H1 (cell line): ENCODE results near the gene NSG2. TPM values are rescaled to one million over a fixed set of nuclear protein-coding genes. Genes with fewer than 3 reads are reported as not detected.

Source experiments
- CTCF ChIA-PET: fragments of 300-600 bp; sonication (Branson Sonifier 250); formaldehyde crosslinking; loops from one replicate; lab custom pipeline; 2021; ENCODE audit not compliant: partially characterized antibody; lab: Charles Lee
- POLR2A ChIA-PET: fragments of 300-600 bp; sonication (Branson Sonifier 250); formaldehyde crosslinking; loops from one replicate; lab custom pipeline; 2021; ENCODE audit warnings: inconsistent platforms; ENCODE audit not compliant: partially characterized antibody; lab: Charles Lee
- DNase-seq, 2 experiments: peaks; one replicate each; pipeline versions ENCODE4 v3.0.0 to v3.0.0-alpha.2; 2010 to 2022; ENCODE audit warnings: low spot score in 2 of 2, low read depth in 1 of 2, mixed read lengths in 1 of 2
- FAIRE-seq: peaks from 2 replicates; lab custom pipeline; 2011; peaks lifted over from hg19 to GRCh38; lab: Jason Lieb, UNC
- H2AFZ ChIP-seq: 2 replicates; pipeline ENCODE4 v1.8.1; 2012; ENCODE audit warnings: low read length, inconsistent platforms
- H2AK5ac ChIP-seq: 2 replicates; pipeline ENCODE4 v1.6.1; 2013; ENCODE audit warnings: low read depth, low read length
- H2BK120ac ChIP-seq: replicated peaks from 2 replicates; pipeline ENCODE3; 2013; ENCODE audit warnings: low read depth, low read length, inconsistent platforms
- H2BK12ac ChIP-seq: 2 replicates; pipeline ENCODE4 v1.6.1; 2013; ENCODE audit warnings: low read depth, low read length
- H2BK15ac ChIP-seq: 2 replicates; pipeline ENCODE4 v1.6.1; 2013; ENCODE audit warnings: low read length
- H2BK20ac ChIP-seq: 2 replicates; pipeline ENCODE4 v1.6.1; 2013; ENCODE audit warnings: low read length
- H2BK5ac ChIP-seq: 2 replicates; pipeline ENCODE4 v1.6.1; 2013; ENCODE audit warnings: low read depth, low read length
- H3K14ac ChIP-seq: 2 replicates; pipeline ENCODE4 v1.6.1; 2013; ENCODE audit warnings: inconsistent platforms; ENCODE audit not compliant: insufficient read length
- H3K18ac ChIP-seq: 2 replicates; pipeline ENCODE4 v1.6.1; 2013; ENCODE audit warnings: low read length; ENCODE audit errors: extremely low read depth
- H3K23ac ChIP-seq: 2 replicates; pipeline ENCODE4 v1.6.1; 2013; ENCODE audit warnings: inconsistent platforms; ENCODE audit not compliant: insufficient read length
- H3K23me2 ChIP-seq: 2 replicates; pipeline ENCODE4 v1.6.1; 2013; ENCODE audit warnings: low read depth, low read length
- H3K27ac ChIP-seq: 2 replicates; pipeline ENCODE4 v1.6.1; 2011; ENCODE audit warnings: low read depth, low read length, inconsistent platforms
- H3K27me3 ChIP-seq, 4 experiments: replicated peaks in 1 of 4; 1 replicate in 1 of 4; 2 replicates in 3 of 4; pipeline versions ENCODE4 v1.6.1 to v1.8.1; 2011 to 2013; ENCODE audit warnings: low read length in 3 of 4, mild to moderate bottlenecking in 3 of 4, inconsistent platforms in 2 of 4, mixed read lengths in 2 of 4, moderate library complexity in 1 of 4; ENCODE audit not compliant: control insufficient read depth in 3 of 4, insufficient read depth in 3 of 4; ENCODE audit errors: extremely low read depth in 1 of 4
- H3K36me3 ChIP-seq, 4 experiments: 2 replicates each; pipeline versions ENCODE4 v1.6.1 to v1.8.1; 2011 to 2013; ENCODE audit warnings: mild to moderate bottlenecking in 4 of 4, low read length in 3 of 4, moderate library complexity in 2 of 4, control low read depth in 1 of 4, inconsistent platforms in 1 of 4; ENCODE audit not compliant: insufficient read depth in 4 of 4, control insufficient read depth in 2 of 4
- H3K4ac ChIP-seq: replicated peaks from 2 replicates; pipeline ENCODE3; 2013; ENCODE audit warnings: low read length, low read depth, mixed read lengths, inconsistent platforms; ENCODE audit not compliant: insufficient read length
- H3K4me1 ChIP-seq, 4 experiments: replicated peaks in 1 of 4; 1 replicate in 1 of 4; 2 replicates in 3 of 4; pipeline versions ENCODE4 v1.6.1 to v1.8.1; 2011 to 2013; ENCODE audit warnings: low read length in 3 of 4, inconsistent platforms in 2 of 4, mixed read lengths in 1 of 4; ENCODE audit not compliant: insufficient read depth in 4 of 4, control insufficient read depth in 3 of 4
- H3K4me2 ChIP-seq, 2 experiments: 2 replicates each; pipeline versions ENCODE4 v1.6.1 to v1.8.1; 2011 to 2013; ENCODE audit warnings: low read depth in 2 of 2, low read length in 2 of 2, control low read depth in 1 of 2, inconsistent platforms in 1 of 2, mild to moderate bottlenecking in 1 of 2; ENCODE audit not compliant: insufficient read depth in 1 of 2
- H3K4me3 ChIP-seq, 4 experiments: fragments of 200-600, 300-600 bp in 1 of 4; sonication (generic), shearing (Covaris generic), sonication (Bioruptor Twin) in 1 of 4; 2 replicates each; pipeline versions ENCODE4 v1.5.1 to v1.8.1; 2011 to 2016; ENCODE audit warnings: low read length in 4 of 4, low read depth in 3 of 4, control low read depth in 2 of 4, inconsistent platforms in 2 of 4, mild to moderate bottlenecking in 2 of 4, mixed read lengths in 1 of 4, moderate library complexity in 1 of 4; ENCODE audit not compliant: insufficient read depth in 2 of 4; ENCODE audit errors: extremely low read depth in 1 of 4
- H3K56ac ChIP-seq: replicated peaks from 2 replicates; pipeline ENCODE3; 2013; ENCODE audit warnings: low read depth, mild to moderate bottlenecking, mixed read lengths, low read length, inconsistent platforms; ENCODE audit not compliant: insufficient read length
- H3K79me1 ChIP-seq: 2 replicates; pipeline ENCODE4 v1.6.1; 2013; ENCODE audit warnings: low read depth, low read length, control low read depth
- H3K79me2 ChIP-seq, 2 experiments: 2 replicates each; pipeline versions ENCODE4 v1.6.1 to v1.8.1; 2012 to 2013; ENCODE audit warnings: low read length in 2 of 2, mild to moderate bottlenecking in 2 of 2, inconsistent platforms in 1 of 2; ENCODE audit not compliant: insufficient read depth in 2 of 2, control insufficient read depth in 1 of 2
- H3K9ac ChIP-seq, 4 experiments: replicated peaks in 1 of 4; 1 replicate in 1 of 4; 2 replicates in 3 of 4; pipeline versions ENCODE4 v1.6.1 to v1.8.1; 2011 to 2013; ENCODE audit warnings: low read depth in 3 of 4, low read length in 3 of 4, control low read depth in 2 of 4, mild to moderate bottlenecking in 2 of 4, moderate library complexity in 2 of 4, inconsistent platforms in 1 of 4; ENCODE audit errors: extremely low read depth in 1 of 4
- H3K9me3 ChIP-seq, 2 experiments: 2 replicates each; pipeline versions ENCODE4 v1.6.1 to v1.8.1; 2012 to 2013; ENCODE audit warnings: mild to moderate bottlenecking in 2 of 2, moderate library complexity in 2 of 2, control low read depth in 1 of 2, inconsistent platforms in 1 of 2, low read depth in 1 of 2, low read length in 1 of 2, mixed read lengths in 1 of 2; ENCODE audit not compliant: insufficient read depth in 2 of 2
- H4K20me1 ChIP-seq, 2 experiments: replicated peaks in 1 of 2; 2 replicates each; pipeline versions ENCODE3 to v1.8.1; 2011 to 2013; ENCODE audit warnings: inconsistent platforms in 2 of 2, low read length in 2 of 2, mild to moderate bottlenecking in 1 of 2; ENCODE audit not compliant: insufficient read depth in 2 of 2, control insufficient read depth in 1 of 2
- H4K5ac ChIP-seq: 2 replicates; pipeline ENCODE4 v1.6.1; 2013; ENCODE audit warnings: low read length, low read depth, mixed read lengths, inconsistent platforms; ENCODE audit not compliant: insufficient read length
- H4K8ac ChIP-seq: 2 replicates; pipeline ENCODE4 v1.8.0; 2013; ENCODE audit warnings: mild to moderate bottlenecking, moderate library complexity, low read length, inconsistent platforms; ENCODE audit not compliant: insufficient read depth; ENCODE audit errors: extremely low read depth
- H4K91ac ChIP-seq: replicated peaks from 2 replicates; pipeline ENCODE3; 2013; ENCODE audit warnings: low read length, mixed read lengths, inconsistent platforms; ENCODE audit not compliant: insufficient read length
- CBX5 ChIP-seq: fragments of 300-800, 300-1000 bp; sonication (generic); IDR thresholded peaks from 2 replicates; pipeline ENCODE4 v1.7.1; 2016; ENCODE audit warnings: antibody characterized with exemption, low read length, low read depth
- CHD1 ChIP-seq: IDR thresholded peaks from 2 replicates; pipeline ENCODE4 v1.6.1; 2012; ENCODE audit warnings: low read depth, low read length, improper control_type of control experiment
- TAF7 ChIP-seq: optimal IDR thresholded peaks from 2 replicates; pipeline ENCODE3; 2011; ENCODE audit warnings: low read depth, mild to moderate bottlenecking, inconsistent platforms, low read length, moderate library complexity, borderline replicate concordance
- WGBS, 2 experiments: shearing (Covaris generic) in 1 of 2; methylation state at CpG; one replicate each; pipeline versions ENCODE4 v1.1.6 to v1.1.7; 2013 to 2015; ENCODE audit warnings: low lambda C conversion rate in 2 of 2, mixed read lengths in 2 of 2, inconsistent platforms in 1 of 2, low coverage in 1 of 2, missing lambda C conversion rate in 1 of 2; ENCODE audit not compliant: insufficient replicate concordance in 2 of 2, insufficient coverage in 1 of 2, insufficient read length in 1 of 2; ENCODE audit errors: extremely low coverage in 1 of 2, missing lambda C conversion rate in 1 of 2; 5-methylcytosine and 5-hydroxymethylcytosine counted together
- polyA plus RNA-seq, 7 experiments: library from polyadenylated mRNA; depleted of rRNA in 3 of 7; stranded (reverse) in 5 of 7; unstranded in 2 of 7; fragments of >200 nt in 5 of 7; fragments of 200-250 nt in 2 of 7; gene quantifications; 1 replicate in 5 of 7; 2 replicates in 1 of 7; 4 replicates in 1 of 7; pipeline versions ENCODE4 v1.2.1 to v1.2.3, GENCODE V29; 2011 to 2013; ENCODE audit warnings: missing spikeins in 2 of 7, mixed read lengths in 2 of 7
- total RNA-seq: library from RNA; stranded (reverse); fragmentation: NEBNext Ultra II Directional; extraction: Animal tissue kit (Norgen Biotek cat#: 25700); gene quantifications from 2 replicates; pipeline ENCODE4 v1.2.1, GENCODE V29; 2021
- TF ChIP-seq, protein P1 (sequence below), 3 experiments: IDR thresholded peaks; 1 replicate in 2 of 3; 2 replicates in 1 of 3; pipeline versions ENCODE4 v1.5.1 to v1.6.1; 2011; ENCODE audit warnings: low read length in 3 of 3, mild to moderate bottlenecking in 3 of 3, inconsistent platforms in 2 of 3, low read depth in 1 of 3, moderate library complexity in 1 of 3; ENCODE audit not compliant: insufficient read depth in 1 of 3; ENCODE audit errors: control extremely low read depth in 1 of 3

Gene NSG2
- total and polyA plus RNA-seq, 2 of the 8 experiments (the other 6 are each of a cell fraction or from before 2014, with no cell fraction given), result 0.56 to 0.78 TPM

DNA sequence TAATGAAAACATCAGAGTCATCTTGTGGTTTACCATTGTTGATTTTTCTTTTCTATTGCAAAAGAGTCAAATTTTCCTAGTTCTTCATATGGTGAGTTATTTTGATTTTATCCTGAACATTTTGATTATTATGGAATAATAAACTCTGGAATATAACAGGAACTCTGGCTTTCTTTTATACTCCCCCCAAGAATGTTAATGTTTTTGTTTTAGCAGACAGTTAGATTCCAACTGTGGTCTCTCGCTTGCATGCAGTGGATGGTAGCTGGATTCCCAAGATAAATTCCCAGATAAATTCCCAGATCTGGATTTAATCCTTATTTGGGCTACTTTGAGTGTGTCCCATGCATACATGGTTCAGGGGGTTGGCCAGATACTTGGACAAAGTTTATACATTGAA lies 109.8 kb downstream of the NSG2 start:
- POLR2A ChIA-PET, result no interaction called here
- no peak overlapping the region for H2BK15ac ChIP-seq
- no peak overlapping the region for H3K23ac ChIP-seq
- H2AFZ ChIP-seq, result no peak overlapping the region
- H4K91ac ChIP-seq, result no peak overlapping the region
- DNase-seq (no peak), FAIRE-seq (no peak)
- H3K18ac ChIP-seq, result no peak overlapping the region
- H3K27ac ChIP-seq, result no peak overlapping the region
- WGBS, 2 experiments, result 83% methylated on average over 1 of the region's 1 CpG; no CpG with 5 or more reads in 1 of the 2 experiments
- no peak overlapping the region for H3K4me3 ChIP-seq
- no peaks in the 10 kb centered on the region for H3K79me1 ChIP-seq
- CTCF ChIA-PET, result interaction anchor here (0.7 to 1.7 kb wide), 2 partner anchors 12 to 162 kb away, joined by 3 to 4 read pairs; no protein-coding TSS in a partner anchor
- H2AK5ac ChIP-seq, result no peak overlapping the region
- H3K9me3 ChIP-seq, result peaks cover 0 to 2% of the 10 kb centered on the region in 2 experiments; a peak in 1 of 4 replicates
- no peak overlapping the region for H4K8ac ChIP-seq
- H3K36me3 ChIP-seq, result no peaks in the 10 kb centered on the region; a peak in 1 of 8 replicates
- H3K79me2 ChIP-seq, result no peaks in the 10 kb centered on the region
- H2BK120ac ChIP-seq, result no peak overlapping the region
- H3K4me2 ChIP-seq, result no peak overlapping the region
- H3K4me1 ChIP-seq, result no peaks in the 10 kb centered on the region
- no peak overlapping the region for H4K5ac ChIP-seq
- H3K4ac ChIP-seq, result no peak overlapping the region
- no peaks in the 10 kb centered on the region for H4K20me1 ChIP-seq
- H3K56ac ChIP-seq, result no peak overlapping the region
- H2BK20ac ChIP-seq, result no peak overlapping the region
- H2BK5ac ChIP-seq, result no peak overlapping the region
- H3K23me2 ChIP-seq, result peaks cover 6% of the 10 kb centered on the region; the same call in 1 of the 2 replicates
- H3K9ac ChIP-seq, result no peak overlapping the region
- TF ChIP-seq, protein P1, sequence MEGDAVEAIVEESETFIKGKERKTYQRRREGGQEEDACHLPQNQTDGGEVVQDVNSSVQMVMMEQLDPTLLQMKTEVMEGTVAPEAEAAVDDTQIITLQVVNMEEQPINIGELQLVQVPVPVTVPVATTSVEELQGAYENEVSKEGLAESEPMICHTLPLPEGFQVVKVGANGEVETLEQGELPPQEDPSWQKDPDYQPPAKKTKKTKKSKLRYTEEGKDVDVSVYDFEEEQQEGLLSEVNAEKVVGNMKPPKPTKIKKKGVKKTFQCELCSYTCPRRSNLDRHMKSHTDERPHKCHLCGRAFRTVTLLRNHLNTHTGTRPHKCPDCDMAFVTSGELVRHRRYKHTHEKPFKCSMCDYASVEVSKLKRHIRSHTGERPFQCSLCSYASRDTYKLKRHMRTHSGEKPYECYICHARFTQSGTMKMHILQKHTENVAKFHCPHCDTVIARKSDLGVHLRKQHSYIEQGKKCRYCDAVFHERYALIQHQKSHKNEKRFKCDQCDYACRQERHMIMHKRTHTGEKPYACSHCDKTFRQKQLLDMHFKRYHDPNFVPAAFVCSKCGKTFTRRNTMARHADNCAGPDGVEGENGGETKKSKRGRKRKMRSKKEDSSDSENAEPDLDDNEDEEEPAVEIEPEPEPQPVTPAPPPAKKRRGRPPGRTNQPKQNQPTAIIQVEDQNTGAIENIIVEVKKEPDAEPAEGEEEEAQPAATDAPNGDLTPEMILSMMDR (IDR thresholded peaks at IDR 0.05; ENCODE audit: control extremely low read depth in 1 of 3, insufficient read depth in 1 of 3, low read depth in 1 of 3, low read length in 3 of 3), result no peak
- TF ChIP-seq CHD1 (no peak), TAF7 (no peak), CBX5 (no peak)
- no peak overlapping the region for H2BK12ac ChIP-seq
- H3K14ac ChIP-seq, result no peak overlapping the region
- H3K27me3 ChIP-seq, result peaks cover 0 to 3% (median 0%) of the 10 kb centered on the region in 4 experiments; a peak in 1 of 7 replicates
